Glutamatergic neuron (in vitro differentiated cells): ENCODE results near the gene CBLB. TPM values are rescaled to one million over a fixed set of nuclear protein-coding genes. Genes with fewer than 3 reads are reported as not detected.

Experiments used
- DNase-seq: peaks from one replicate; pipeline ENCODE4 v3.0.0; 2022
- H3K27ac Mint-ChIP-seq: one replicate; pipeline ENCODE4 v1.8.0; 2020; ENCODE audit warnings: mild to moderate bottlenecking, mixed read lengths, inconsistent platforms; ENCODE audit not compliant: unreplicated experiment
- H3K27me3 Mint-ChIP-seq: one replicate; pipeline ENCODE4 v1.8.0; 2020; ENCODE audit warnings: mild to moderate bottlenecking, moderate library complexity, mixed read lengths, inconsistent platforms; ENCODE audit not compliant: unreplicated experiment
- H3K36me3 Mint-ChIP-seq: one replicate; pipeline ENCODE4 v1.8.0; 2020; ENCODE audit warnings: mild to moderate bottlenecking, mixed read lengths, inconsistent platforms; ENCODE audit not compliant: unreplicated experiment
- H3K4me1 Mint-ChIP-seq: one replicate; pipeline ENCODE4 v1.8.0; 2020; ENCODE audit warnings: mild to moderate bottlenecking, low read depth, mixed read lengths, inconsistent platforms; ENCODE audit not compliant: unreplicated experiment
- H3K4me3 Mint-ChIP-seq: one replicate; pipeline ENCODE4 v1.8.0; 2020; ENCODE audit warnings: mild to moderate bottlenecking, mixed read lengths, inconsistent platforms; ENCODE audit not compliant: unreplicated experiment
- H3K9me3 Mint-ChIP-seq: one replicate; pipeline ENCODE4 v1.8.0; 2020; ENCODE audit warnings: mild to moderate bottlenecking, moderate library complexity, mixed read lengths, inconsistent platforms; ENCODE audit not compliant: unreplicated experiment
- total RNA-seq: library from RNA; stranded (reverse); fragmentation: NEBNext Ultra II Directional; extraction: Animal tissue kit (Norgen Biotek cat#: 25700); gene quantifications from one replicate; pipeline ENCODE4 v1.2.1, GENCODE V29; 2021; ENCODE audit not compliant: unreplicated experiment
- TF ChIP-seq, protein P1 (sequence below): fragments of 200-600 bp; sonication (generic); IDR thresholded peaks from one replicate; pipeline ENCODE4 v1.5.0; 2021; ENCODE audit not compliant: partially characterized antibody, unreplicated experiment

Gene CBLB
- total RNA-seq, 1 donor from 2014 or later: 269 TPM

DNA sequence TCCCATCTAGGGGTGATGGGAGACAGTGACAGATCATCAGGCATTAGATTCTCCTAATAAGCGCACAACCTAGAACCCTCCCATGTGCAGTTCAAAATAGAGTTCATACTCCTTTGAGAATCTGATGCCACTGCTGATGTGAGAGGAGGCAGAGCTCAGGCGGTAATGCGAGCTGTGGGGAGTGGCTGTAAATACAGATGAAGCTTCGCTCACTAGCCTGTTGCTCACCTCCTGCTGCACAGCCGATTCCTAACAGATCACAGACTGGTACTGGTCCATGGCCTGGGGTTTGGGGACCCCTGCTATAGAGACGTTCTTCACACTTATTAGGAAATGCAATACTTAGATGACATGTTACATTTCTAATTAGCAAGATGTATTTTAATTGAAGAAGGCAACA, 154.4 kb downstream of the CBLB start:
- Mint-ChIP-seq H3K27me3 (peaks cover 4% of the 10 kb centered on the region), H3K9me3 (no peaks in the 10 kb centered on the region), H3K36me3 (peaks cover 18% of the 10 kb centered on the region), H3K4me1 (peaks cover 3% of the 10 kb centered on the region), H3K4me3 (no peak overlapping the region), H3K27ac (no peak overlapping the region)
- TF ChIP-seq, protein P1, sequence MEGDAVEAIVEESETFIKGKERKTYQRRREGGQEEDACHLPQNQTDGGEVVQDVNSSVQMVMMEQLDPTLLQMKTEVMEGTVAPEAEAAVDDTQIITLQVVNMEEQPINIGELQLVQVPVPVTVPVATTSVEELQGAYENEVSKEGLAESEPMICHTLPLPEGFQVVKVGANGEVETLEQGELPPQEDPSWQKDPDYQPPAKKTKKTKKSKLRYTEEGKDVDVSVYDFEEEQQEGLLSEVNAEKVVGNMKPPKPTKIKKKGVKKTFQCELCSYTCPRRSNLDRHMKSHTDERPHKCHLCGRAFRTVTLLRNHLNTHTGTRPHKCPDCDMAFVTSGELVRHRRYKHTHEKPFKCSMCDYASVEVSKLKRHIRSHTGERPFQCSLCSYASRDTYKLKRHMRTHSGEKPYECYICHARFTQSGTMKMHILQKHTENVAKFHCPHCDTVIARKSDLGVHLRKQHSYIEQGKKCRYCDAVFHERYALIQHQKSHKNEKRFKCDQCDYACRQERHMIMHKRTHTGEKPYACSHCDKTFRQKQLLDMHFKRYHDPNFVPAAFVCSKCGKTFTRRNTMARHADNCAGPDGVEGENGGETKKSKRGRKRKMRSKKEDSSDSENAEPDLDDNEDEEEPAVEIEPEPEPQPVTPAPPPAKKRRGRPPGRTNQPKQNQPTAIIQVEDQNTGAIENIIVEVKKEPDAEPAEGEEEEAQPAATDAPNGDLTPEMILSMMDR: no peak
- DNase-seq: no peak

DNA sequence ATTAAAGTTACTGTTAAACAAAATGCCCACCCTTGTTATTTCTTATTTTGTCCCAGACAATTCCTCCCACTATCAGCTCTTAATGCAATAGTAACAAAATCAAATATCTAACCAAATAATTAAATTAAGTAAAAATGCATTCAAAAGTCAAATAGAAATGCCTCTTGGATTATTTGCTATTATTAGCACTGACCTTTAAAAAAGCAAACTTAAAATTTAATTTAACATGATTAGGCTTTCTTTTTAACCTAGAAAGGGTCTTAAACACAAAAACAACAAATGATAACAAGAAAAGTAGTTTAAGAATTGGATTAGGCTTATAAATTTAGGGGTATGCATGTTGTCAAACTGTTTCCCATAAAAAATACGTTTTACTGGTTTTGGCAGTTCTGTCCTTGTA, 159.8 kb downstream of the CBLB start:
- TF ChIP-seq, protein P1: no peak
- H3K9me3 Mint-ChIP-seq: no peaks in the 10 kb centered on the region
- DNase-seq: no peak
- H3K4me1 Mint-ChIP-seq: no peaks in the 10 kb centered on the region
- H3K4me3 Mint-ChIP-seq: no peak overlapping the region
- H3K27ac Mint-ChIP-seq: no peak overlapping the region
- H3K27me3 Mint-ChIP-seq: peaks cover 2% of the 10 kb centered on the region
- H3K36me3 Mint-ChIP-seq: peaks cover 7% of the 10 kb centered on the region

DNA sequence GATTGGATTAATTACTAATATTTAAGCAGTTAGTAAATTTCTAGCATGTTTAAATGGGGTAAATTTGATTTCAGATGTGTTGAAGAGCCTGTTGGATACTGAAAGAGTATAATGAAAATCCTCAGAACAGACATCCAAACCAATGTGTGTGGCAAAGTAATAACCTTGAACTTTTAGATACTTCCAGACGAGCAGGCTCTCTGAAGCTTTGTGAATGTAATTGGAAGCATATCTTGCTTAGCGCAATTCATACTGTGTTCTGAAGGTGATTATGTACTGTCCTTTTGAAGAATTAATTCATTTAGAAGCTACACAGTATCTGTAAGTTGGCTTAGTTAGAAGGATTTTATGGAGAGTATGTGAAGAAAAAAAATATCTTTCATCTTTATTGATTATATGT, 161.8 kb downstream of the CBLB start:
- DNase-seq: no peak
- TF ChIP-seq, protein P1: no peak
- H3K9me3 Mint-ChIP-seq: no peaks in the 10 kb centered on the region
- peaks cover 4% of the 10 kb centered on the region for H3K27me3 Mint-ChIP-seq
- H3K27ac Mint-ChIP-seq: no peak overlapping the region
- no peak overlapping the region for H3K4me3 Mint-ChIP-seq
- H3K36me3 Mint-ChIP-seq: peaks cover 6% of the 10 kb centered on the region
- H3K4me1 Mint-ChIP-seq: no peaks in the 10 kb centered on the region

DNA sequence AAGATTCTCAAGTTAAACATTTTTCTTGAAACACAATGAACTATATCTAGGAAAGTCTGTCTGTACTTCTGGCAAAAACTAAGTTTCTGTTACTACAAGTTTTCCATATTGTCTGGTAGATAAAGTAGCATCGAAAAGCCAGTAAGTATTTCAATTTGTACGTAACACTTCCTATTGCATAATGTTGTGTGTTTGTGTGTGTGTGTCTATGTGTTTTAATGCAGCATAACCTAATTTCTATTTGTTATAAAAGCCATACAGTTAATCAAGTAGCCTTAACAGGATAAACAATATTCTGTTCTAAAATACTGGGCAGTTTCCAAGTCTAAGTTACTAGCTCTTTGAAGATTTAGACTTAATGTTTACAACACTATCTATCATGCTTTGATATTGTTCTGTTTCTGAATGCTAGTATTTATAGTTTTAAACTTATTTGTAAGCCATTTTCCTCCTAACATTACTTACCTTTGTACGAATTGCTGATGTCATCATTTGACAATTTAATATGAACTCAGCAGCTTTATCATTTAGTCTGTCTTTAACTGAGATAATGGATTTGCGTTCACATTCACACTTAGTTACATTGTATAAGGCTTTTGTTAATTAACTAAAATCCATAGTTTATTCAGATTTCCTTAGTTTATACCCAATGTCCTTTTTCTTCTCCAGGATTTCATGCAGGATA, 163.9 kb downstream of the CBLB start:
- H3K27me3 Mint-ChIP-seq: peaks cover 6% of the 10 kb centered on the region
- H3K27ac Mint-ChIP-seq: no peak overlapping the region
- H3K36me3 Mint-ChIP-seq: peaks cover 3% of the 10 kb centered on the region
- H3K9me3 Mint-ChIP-seq: peaks cover 3% of the 10 kb centered on the region
- H3K4me1 Mint-ChIP-seq: no peaks in the 10 kb centered on the region
- no peak for DNase-seq
- TF ChIP-seq, protein P1: no peak
- no peak overlapping the region for H3K4me3 Mint-ChIP-seq

DNA sequence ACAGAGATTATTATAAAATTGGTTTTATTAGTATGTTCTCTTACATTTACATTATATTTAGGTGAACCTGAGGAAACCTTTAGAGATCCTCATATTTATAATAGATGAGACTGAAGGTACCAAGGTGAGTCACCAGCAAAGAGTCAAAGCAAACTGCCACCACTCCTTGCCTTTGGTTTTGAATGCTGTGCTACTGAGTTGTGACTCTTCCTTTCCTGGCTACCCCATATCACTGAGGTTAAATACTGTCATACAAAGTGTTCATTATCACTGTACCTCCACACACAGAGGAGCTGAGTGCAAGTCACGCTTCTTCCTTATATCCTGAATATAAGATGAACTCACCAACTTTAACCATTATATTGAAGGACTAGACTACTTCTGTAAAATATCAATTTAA, 168.2 kb downstream of the CBLB start:
- Mint-ChIP-seq H3K27ac (no peak overlapping the region), H3K36me3 (no peaks in the 10 kb centered on the region), H3K4me3 (no peak overlapping the region), H3K27me3 (peaks cover 7% of the 10 kb centered on the region), H3K9me3 (peaks cover 3% of the 10 kb centered on the region), H3K4me1 (peaks cover 13% of the 10 kb centered on the region)
- TF ChIP-seq, protein P1: no peak
- no peak for DNase-seq
